ENCODE data around the gene FXYD7. TPM values are rescaled to one million over a fixed set of nuclear protein-coding genes. Genes with fewer than 3 reads are reported as not detected.

FXYD7 gene
- total RNA-seq, 2 experiments from 2014 or later, result 4.5 to 5.0 TPM

- H3K4me3 Mint-ChIP-seq, result no peak overlapping the region
- no peaks in the 10 kb centered on the region for H3K27me3 Mint-ChIP-seq
- CTCF ChIA-PET, result interaction anchor here (1.0 kb wide), 1 partner anchor 63 kb away, joined by 4 read pairs; no protein-coding TSS in a partner anchor
- POLR2A ChIA-PET, result no interaction called here
- H3K4me1 Mint-ChIP-seq, result peaks cover 54% of the 10 kb centered on the region
- peak; percentile 5 for DNase-seq
- peak overlapping the region; percentile 74 for H3K27ac Mint-ChIP-seq
- H3K36me3 Mint-ChIP-seq (ENCODE audit: low read depth), result peaks cover 81% of the 10 kb centered on the region
- peaks cover 19% of the 10 kb centered on the region for H3K9me3 Mint-ChIP-seq
Observed at GRCh38 chr19:35170359-35171061, 27.5 kb downstream of the FXYD7 start.

- peaks cover 69% of the 10 kb centered on the region for H3K36me3 Mint-ChIP-seq (ENCODE audit: low read depth)
- DNase-seq, result peak; percentile 27
- ChIA-PET POLR2A (no interaction called here), CTCF (interaction anchor here (1.2 to 1.4 kb wide), 2 partner anchors 9 to 10 kb away, joined by 3 read pairs; no protein-coding TSS in a partner anchor)
- peak overlapping the region; percentile 80 for H3K27ac Mint-ChIP-seq
- H3K4me3 Mint-ChIP-seq, result no peak overlapping the region
- H3K9me3 Mint-ChIP-seq, result peaks cover 8% of the 10 kb centered on the region
- peaks cover 47% of the 10 kb centered on the region for H3K4me1 Mint-ChIP-seq
- no peaks in the 10 kb centered on the region for H3K27me3 Mint-ChIP-seq
Observed at GRCh38 chr19:35171730-35172129, 28.7 kb downstream of the FXYD7 start.

GRCh38 chr19:35174226-35174625 lies 31.2 kb downstream of the FXYD7 start:
- Mint-ChIP-seq H3K9me3 (peaks cover 14% of the 10 kb centered on the region), H3K4me1 (peaks cover 47% of the 10 kb centered on the region), H3K36me3 (ENCODE audit: low read depth) (peaks cover 56% of the 10 kb centered on the region), H3K4me3 (no peak overlapping the region), H3K27me3 (no peaks in the 10 kb centered on the region), H3K27ac (no peak overlapping the region)
- CTCF ChIA-PET, result interaction anchor here (0.6 to 1.3 kb wide), 4 partner anchors 17 to 1356 kb away, joined by 3 to 5 read pairs (median 4); no protein-coding TSS in a partner anchor
- POLR2A ChIA-PET, result no interaction called here
- peak; percentile 1 for DNase-seq

GRCh38 chr19:35176181-35176570 lies 33.1 kb downstream of the FXYD7 start:
- POLR2A ChIA-PET, result no interaction called here
- H3K9me3 Mint-ChIP-seq, result peaks cover 14% of the 10 kb centered on the region
- DNase-seq, result no peak
- H3K4me1 Mint-ChIP-seq, result peaks cover 51% of the 10 kb centered on the region
- H3K27ac Mint-ChIP-seq, result no peak overlapping the region
- no peak overlapping the region for H3K4me3 Mint-ChIP-seq
- H3K27me3 Mint-ChIP-seq, result no peaks in the 10 kb centered on the region
- H3K36me3 Mint-ChIP-seq (ENCODE audit: low read depth), result peaks cover 39% of the 10 kb centered on the region
- CTCF ChIA-PET, result interaction anchor here (2.2 kb wide), 1 partner anchor 22 kb away, joined by 12 read pairs; no protein-coding TSS in a partner anchor

GRCh38 chr19:35177377-35178274 lies 34.6 kb downstream of the FXYD7 start:
- peaks cover 11% of the 10 kb centered on the region for H3K9me3 Mint-ChIP-seq
- peaks cover 27% of the 10 kb centered on the region for H3K36me3 Mint-ChIP-seq (ENCODE audit: low read depth)
- no peak overlapping the region for H3K4me3 Mint-ChIP-seq
- CTCF ChIA-PET, result interaction anchor here (1.3 to 2.2 kb wide), 2 partner anchors 21 to 24 kb away, joined by 3 to 12 read pairs; no protein-coding TSS in a partner anchor
- peaks cover 44% of the 10 kb centered on the region for H3K4me1 Mint-ChIP-seq
- DNase-seq, result peak; percentile 5
- POLR2A ChIA-PET, result interaction anchor here (0.6 kb wide), 1 partner anchor 47 kb away, joined by 3 read pairs; no protein-coding TSS in a partner anchor
- H3K27ac Mint-ChIP-seq, result no peak overlapping the region
- H3K27me3 Mint-ChIP-seq, result no peaks in the 10 kb centered on the region

- no peak overlapping the region for H3K4me3 Mint-ChIP-seq
- H3K9me3 Mint-ChIP-seq, result peaks cover 14% of the 10 kb centered on the region
- H3K27me3 Mint-ChIP-seq, result no peaks in the 10 kb centered on the region
- ChIA-PET POLR2A (no interaction called here), CTCF (interaction anchor here (1.3 to 1.6 kb wide), 3 partner anchors 17 to 25 kb away, joined by 3 to 5 read pairs (median 3); partner anchors contain the start of gene FXYD5)
- H3K27ac Mint-ChIP-seq, result no peak overlapping the region
- peaks cover 16% of the 10 kb centered on the region for H3K36me3 Mint-ChIP-seq (ENCODE audit: low read depth)
- DNase-seq, result peak; percentile 4
- H3K4me1 Mint-ChIP-seq, result peaks cover 42% of the 10 kb centered on the region
Observed at GRCh38 chr19:35178701-35179100, 35.6 kb downstream of the FXYD7 start.

- Mint-ChIP-seq H3K9me3 (peaks cover 18% of the 10 kb centered on the region), H3K4me3 (no peak overlapping the region), H3K27me3 (no peaks in the 10 kb centered on the region), H3K4me1 (peaks cover 41% of the 10 kb centered on the region), H3K36me3 (ENCODE audit: low read depth) (peaks cover 16% of the 10 kb centered on the region), H3K27ac (peak overlapping the region; percentile 34)
- ChIA-PET POLR2A (interaction anchor here (0.7 kb wide), 1 partner anchor 17 kb away, joined by 3 read pairs; no protein-coding TSS in a partner anchor), CTCF (interaction anchor here (0.6 to 1.6 kb wide), 5 partner anchors 12 to 440 kb away, joined by 3 to 5 read pairs (median 4); partner anchors contain the start of gene FXYD5)
- DNase-seq, result peak; percentile 6
Observed at GRCh38 chr19:35179830-35180229, 36.8 kb downstream of the FXYD7 start.

GRCh38 chr19:35181387-35181786 lies 38.3 kb downstream of the FXYD7 start:
- Mint-ChIP-seq H3K27me3 (no peaks in the 10 kb centered on the region), H3K9me3 (peaks cover 18% of the 10 kb centered on the region), H3K4me3 (no peak overlapping the region), H3K27ac (no peak overlapping the region), H3K36me3 (ENCODE audit: low read depth) (peaks cover 12% of the 10 kb centered on the region), H3K4me1 (peaks cover 36% of the 10 kb centered on the region)
- CTCF ChIA-PET, result interaction anchor here (1.1 to 1.4 kb wide), 2 partner anchors 10 to 27 kb away, joined by 3 read pairs; partner anchors contain the start of gene FXYD5
- no peak for DNase-seq
- POLR2A ChIA-PET, result no interaction called here

- H3K36me3 Mint-ChIP-seq (ENCODE audit: low read depth), result peaks cover 3% of the 10 kb centered on the region
- peaks cover 2% of the 10 kb centered on the region for H3K27me3 Mint-ChIP-seq
- no peak overlapping the region for H3K27ac Mint-ChIP-seq
- CTCF ChIA-PET, result interaction anchor here (1.0 kb wide), 1 partner anchor 30 kb away, joined by 3 read pairs; the partner anchor contains the start of gene FXYD5
- H3K9me3 Mint-ChIP-seq, result peaks cover 15% of the 10 kb centered on the region
- POLR2A ChIA-PET, result no interaction called here
- H3K4me1 Mint-ChIP-seq, result peaks cover 19% of the 10 kb centered on the region
- H3K4me3 Mint-ChIP-seq, result no peak overlapping the region
- DNase-seq, result no peak
Observed at GRCh38 chr19:35184267-35184666, 41.2 kb downstream of the FXYD7 start.

- ChIA-PET CTCF (interaction anchor here (1.1 kb wide), 1 partner anchor 32 kb away, joined by 3 read pairs; no protein-coding TSS in a partner anchor), POLR2A (no interaction called here)
- Mint-ChIP-seq H3K27ac (no peak overlapping the region), H3K4me1 (peaks cover 12% of the 10 kb centered on the region), H3K36me3 (ENCODE audit: low read depth) (peaks cover 3% of the 10 kb centered on the region), H3K27me3 (peaks cover 5% of the 10 kb centered on the region), H3K4me3 (no peak overlapping the region), H3K9me3 (peaks cover 17% of the 10 kb centered on the region)
- no peak for DNase-seq
Observed at GRCh38 chr19:35184884-35185283, 41.8 kb downstream of the FXYD7 start.

GRCh38 chr19:35194012-35194984 lies 51.2 kb downstream of the FXYD7 start:
- ChIA-PET POLR2A (no interaction called here), CTCF (interaction anchor here (1.3 to 1.6 kb wide), 2 partner anchors 10 to 12 kb away, joined by 3 to 4 read pairs; no protein-coding TSS in a partner anchor)
- Mint-ChIP-seq H3K4me3 (no peak overlapping the region), H3K4me1 (peaks cover 14% of the 10 kb centered on the region), H3K27me3 (peaks cover 16% of the 10 kb centered on the region), H3K9me3 (peaks cover 12% of the 10 kb centered on the region), H3K36me3 (ENCODE audit: low read depth) (peaks cover 9% of the 10 kb centered on the region), H3K27ac (no peak overlapping the region)
- DNase-seq, result no peak

GRCh38 chr19:35195830-35196229 lies 52.8 kb downstream of the FXYD7 start:
- peaks cover 6% of the 10 kb centered on the region for H3K36me3 Mint-ChIP-seq (ENCODE audit: low read depth)
- no peak overlapping the region for H3K4me3 Mint-ChIP-seq
- H3K27me3 Mint-ChIP-seq, result peaks cover 9% of the 10 kb centered on the region
- H3K27ac Mint-ChIP-seq, result no peak overlapping the region
- H3K4me1 Mint-ChIP-seq, result peaks cover 17% of the 10 kb centered on the region
- POLR2A ChIA-PET, result no interaction called here
- DNase-seq, result no peak
- peaks cover 10% of the 10 kb centered on the region for H3K9me3 Mint-ChIP-seq
- CTCF ChIA-PET, result no interaction called here

All from activated CD4-positive, alpha-beta T cell treated with anti-CD3 and anti-CD28 coated beads, Interleukin-2, amount 10 ng/mL, durations not matched to agents 7 days and 5 days (primary cell).